ENCODE data around the gene ADARB2.

DNA sequence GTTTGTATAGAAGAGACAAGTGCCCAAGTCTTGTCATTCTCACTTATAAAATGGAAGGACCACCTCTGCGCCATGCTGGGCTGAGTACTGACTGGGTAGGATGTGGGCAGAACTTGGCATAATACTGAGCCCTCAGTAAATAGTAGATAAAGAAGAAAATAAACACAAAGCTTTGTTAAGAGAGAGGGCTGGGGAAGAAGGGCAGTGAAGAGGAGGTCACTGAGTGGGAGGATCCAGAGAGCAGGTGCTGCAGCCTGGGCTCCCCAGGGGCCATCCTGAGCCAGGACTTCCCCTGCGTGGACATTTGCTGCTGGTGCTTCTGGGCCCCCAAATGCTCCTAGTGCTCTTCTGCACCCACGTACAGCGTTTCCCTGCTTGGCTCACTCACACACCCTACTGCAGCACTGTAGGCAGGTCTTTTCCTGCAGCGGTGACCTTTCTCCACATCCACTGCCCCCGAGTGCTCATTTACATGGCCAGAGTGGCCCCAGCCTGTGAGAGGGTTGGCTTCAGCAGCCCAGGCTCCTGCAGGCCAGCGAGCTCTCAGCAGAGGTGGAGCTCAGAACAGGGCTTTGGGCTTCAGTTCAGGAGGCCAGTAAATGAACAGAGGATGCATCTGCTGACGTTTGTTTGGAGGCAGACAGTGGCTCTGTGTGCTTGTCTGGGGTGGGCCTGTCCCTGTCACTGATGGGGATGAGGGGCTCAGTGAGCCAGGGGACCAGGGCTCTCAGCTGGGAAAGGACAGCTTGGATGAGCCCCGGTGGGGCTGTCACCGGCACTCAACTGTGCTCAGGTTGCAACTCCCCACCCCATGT, 164.6 kb downstream of the ADARB2 start:
- TF ChIP-seq EZH2 (IDR thresholded peaks at IDR 0.05; ENCODE audit: low read depth, unreplicated experiment) = no peak
- no peak for TF ChIP-seq CTCF (conservative IDR thresholded peaks at IDR 0.05; ENCODE audit: low read depth in 2 of 2)
- no peak for TF ChIP-seq POLR2AphosphoS5 (IDR thresholded peaks at IDR 0.05; ENCODE audit: low read depth)
- no peak for TF ChIP-seq REST (IDR thresholded peaks at IDR 0.05; ENCODE audit: unreplicated experiment)
- no peak for TF ChIP-seq JUNB (IDR thresholded peaks at IDR 0.05; ENCODE audit: unreplicated experiment)
- no peak for TF ChIP-seq NANOG (IDR thresholded peaks at IDR 0.05; ENCODE audit: borderline replicate concordance)
- TF ChIP-seq ZNF331 (CRISPR knock-in tag; IDR thresholded peaks at IDR 0.05; ENCODE audit: low read depth) = no peak
